CD4-positive, alpha-beta T cell treated with Interleukin-4 for 4 hours (primary cell): ENCODE results near the gene TMEFF1.
A peak's percentile ranks its signal among the peaks of the same experiment; 100 is the strongest.
"Not testable (repeated sequence)": the region's sequence is repeated elsewhere in the genome, so short reads cannot be mapped to it uniquely, and the experiment has no call there.

Experiments
- DNase-seq: peaks from one replicate; pipeline ENCODE4 v3.0.0-alpha.2; 2020

The TMEFF1 gene

GRCh38 chr9:100498592-100498991 lies 25.6 kb downstream of the TMEFF1 start:
- no peak for DNase-seq

- no peak for DNase-seq
Measured at GRCh38 chr9:100499460-100499859, 26.5 kb downstream of the TMEFF1 start.

- DNase-seq: no peak
Measured at GRCh38 chr9:100499866-100500265, 26.9 kb downstream of the TMEFF1 start.

GRCh38 chr9:100505564-100506159 lies 32.7 kb downstream of the TMEFF1 start:
- peak; percentile 52 for DNase-seq

GRCh38 chr9:100507350-100507749 lies 34.4 kb downstream of the TMEFF1 start:
- not testable (repeated sequence) for DNase-seq

GRCh38 chr9:100511205-100511604 lies 38.3 kb downstream of the TMEFF1 start:
- DNase-seq: no peak

- no peak for DNase-seq
Measured at GRCh38 chr9:100515578-100516494, 42.9 kb downstream of the TMEFF1 start.

GRCh38 chr9:100521282-100521681 lies 48.3 kb downstream of the TMEFF1 start:
- no peak for DNase-seq

- no peak for DNase-seq
Measured at GRCh38 chr9:100525563-100525962, 52.6 kb downstream of the TMEFF1 start.

GRCh38 chr9:100527180-100527794 lies 54.3 kb downstream of the TMEFF1 start:
- DNase-seq: not testable (repeated sequence)

GRCh38 chr9:100534401-100534800 lies 61.5 kb downstream of the TMEFF1 start:
- no peak for DNase-seq

GRCh38 chr9:100540327-100540726 lies 67.4 kb downstream of the TMEFF1 start:
- DNase-seq: no peak

- DNase-seq: no peak
Measured at GRCh38 chr9:100549048-100549447, 76.1 kb downstream of the TMEFF1 start.

- no peak for DNase-seq
Measured at GRCh38 chr9:100554935-100555401, 82.0 kb downstream of the TMEFF1 start.

- DNase-seq: no peak
Measured at GRCh38 chr9:100555471-100555870, 82.5 kb downstream of the TMEFF1 start.

- DNase-seq: no peak
Measured at GRCh38 chr9:100557053-100557452, 84.1 kb downstream of the TMEFF1 start.

- DNase-seq: no peak
Measured at GRCh38 chr9:100561256-100561655, 88.3 kb downstream of the TMEFF1 start.

GRCh38 chr9:100567856-100568255 lies 94.9 kb downstream of the TMEFF1 start:
- DNase-seq: no peak

- DNase-seq: no peak
Measured at GRCh38 chr9:100573655-100574260, 100.8 kb downstream of the TMEFF1 start.

- DNase-seq: no peak
Measured at GRCh38 chr9:100575006-100575405, 102.1 kb downstream of the TMEFF1 start.

- no peak for DNase-seq
Measured at GRCh38 chr9:100575765-100576386, 102.9 kb downstream of the TMEFF1 start.

- DNase-seq: no peak
Measured at GRCh38 chr9:100577776-100578448, 105.0 kb downstream of the TMEFF1 start, which contains the start of gene CAVIN4. TSS of gene CAVIN4 (plus strand) at chr9:100578079. CDS start at chr9:100578144, 65 bp downstream.
